Measurements from ENCODE around the gene PCDHGA9.

- TF ChIP-seq CTCF (IDR thresholded peaks at IDR 0.05) (no peak), POLR2A (IDR thresholded peaks at IDR 0.05) (no peak)
These were observed 13.9 kb upstream of the PCDHGA9 start for GRCh38 chr5:141388661-141389060.

Measured in suprapubic skin (tissue), 3 donors.